ENCODE results near the gene PHC2.

The PHC2 gene

GRCh38 chr1:33350611-33351280, 80.1 kb downstream of the PHC2 start:
- TF ChIP-seq CTCF (IDR thresholded peaks at IDR 0.05; ENCODE audit: low read depth, low read length): no peak
- no peak for DNase-seq (ENCODE audit: low read depth in 2 of 2)
- peak overlapping the region; percentile 50 to 57 for H3K4me3 ChIP-seq (replicated peaks in 1 of 2; ENCODE audit: low read depth in 2 of 2, low read length in 2 of 2)

- TF ChIP-seq CTCF (IDR thresholded peaks at IDR 0.05; ENCODE audit: low read depth, low read length): no peak
- peak overlapping the region; percentile 50 to 82 for H3K4me3 ChIP-seq (replicated peaks in 1 of 2; ENCODE audit: low read depth in 2 of 2, low read length in 2 of 2)
- DNase-seq (ENCODE audit: low read depth in 2 of 2): peak; percentile 71 to 87
These were observed 80.9 kb downstream of the PHC2 start for GRCh38 chr1:33349778-33350610.

- no peak for TF ChIP-seq CTCF (IDR thresholded peaks at IDR 0.05; ENCODE audit: low read depth, low read length)
- H3K4me3 ChIP-seq (replicated peaks in 1 of 2; ENCODE audit: low read depth in 2 of 2, low read length in 2 of 2): peak overlapping the region; percentile 70 to 82
- DNase-seq (ENCODE audit: low read depth in 2 of 2): peak in 1 of 2 donors; percentile 54
These were observed 81.7 kb downstream of the PHC2 start for GRCh38 chr1:33349081-33349759.

- no peak for DNase-seq (ENCODE audit: low read depth in 2 of 2)
- peak overlapping the region; percentile 70 to 82 for H3K4me3 ChIP-seq (replicated peaks in 1 of 2; ENCODE audit: low read depth in 2 of 2, low read length in 2 of 2)
- TF ChIP-seq CTCF (IDR thresholded peaks at IDR 0.05; ENCODE audit: low read depth, low read length): no peak
These were observed 82.2 kb downstream of the PHC2 start for GRCh38 chr1:33348676-33349080.

GRCh38 chr1:33348194-33348593, 82.7 kb downstream of the PHC2 start:
- peak; percentile 41 to 67 for DNase-seq (ENCODE audit: low read depth in 2 of 2)
- no peak for TF ChIP-seq CTCF (IDR thresholded peaks at IDR 0.05; ENCODE audit: low read depth, low read length)

GRCh38 chr1:33347650-33347992, 83.3 kb downstream of the PHC2 start:
- peak overlapping the region; percentile 70 to 82 for H3K4me3 ChIP-seq (replicated peaks in 1 of 2; ENCODE audit: low read depth in 2 of 2, low read length in 2 of 2)
- TF ChIP-seq CTCF (IDR thresholded peaks at IDR 0.05; ENCODE audit: low read depth, low read length): no peak
- peak; percentile 71 to 78 for DNase-seq (ENCODE audit: low read depth in 2 of 2)

More at GRCh38 chr1:33348194-33348593, 82.7 kb downstream of the PHC2 start:
- peak overlapping the region; percentile 70 to 82 for H3K4me3 ChIP-seq (replicated peaks in 1 of 2; ENCODE audit: low read depth in 2 of 2, low read length in 2 of 2)
